ENCODE data around the gene REPS2. TPM values are rescaled to one million over a fixed set of nuclear protein-coding genes. Genes with fewer than 3 reads are reported as not detected.
A peak's percentile ranks its signal among the peaks of the same experiment; 100 is the strongest.

Gene REPS2
- total RNA-seq, 1 donor from 2014 or later: 0.88 TPM

- ATAC-seq: no peak
Observed at GRCh38 chrX:17086317-17086716, 139.9 kb downstream of the REPS2 start.

- no peak for ATAC-seq
Observed at GRCh38 chrX:17095161-17095560, 148.7 kb downstream of the REPS2 start.

GRCh38 chrX:17098516-17099247 is 152.2 kb downstream of the REPS2 start:
- ATAC-seq: no peak

- no peak for ATAC-seq
Observed at GRCh38 chrX:17104433-17104832, 158.0 kb downstream of the REPS2 start.

- no peak for ATAC-seq
Observed at GRCh38 chrX:17120816-17121215, 174.4 kb downstream of the REPS2 start.

GRCh38 chrX:17154001-17154400 is 207.5 kb downstream of the REPS2 start:
- no peak for ATAC-seq

- ATAC-seq: no peak
Observed at GRCh38 chrX:17160975-17161374, 214.5 kb downstream of the REPS2 start.

GRCh38 chrX:17161991-17162390 is 215.5 kb downstream of the REPS2 start:
- ATAC-seq: no peak

- no peak for ATAC-seq
Observed at GRCh38 chrX:17164079-17164478, 217.6 kb downstream of the REPS2 start.

GRCh38 chrX:17164941-17165340 is 218.5 kb downstream of the REPS2 start:
- ATAC-seq: no peak

GRCh38 chrX:17167915-17168314 is 221.5 kb downstream of the REPS2 start:
- no peak for ATAC-seq

- peak; percentile 57 for ATAC-seq
Observed at GRCh38 chrX:17170973-17171372, 224.5 kb downstream of the REPS2 start.

GRCh38 chrX:17174671-17175070 is 228.2 kb downstream of the REPS2 start:
- no peak for ATAC-seq

GRCh38 chrX:17182317-17182716 is 235.9 kb downstream of the REPS2 start:
- no peak for ATAC-seq

GRCh38 chrX:17183566-17183965 is 237.1 kb downstream of the REPS2 start:
- ATAC-seq: no peak

- no peak for ATAC-seq
Observed at GRCh38 chrX:17185431-17185830, 239.0 kb downstream of the REPS2 start.

GRCh38 chrX:17187136-17187756 is 240.8 kb downstream of the REPS2 start:
- ATAC-seq: no peak

- no peak for ATAC-seq
Observed at GRCh38 chrX:17192106-17192505, 245.6 kb downstream of the REPS2 start.

Other genes starting within 250 kb of the REPS2 start
- 4.8 TPM for gene CTPS2, start 234.0 kb upstream of the REPS2 start, total RNA-seq
- 23.2 TPM for gene SYAP1, start 227.0 kb upstream of the REPS2 start, total RNA-seq
- gene TXLNG, start 160.2 kb upstream of the REPS2 start, total RNA-seq: 8.5 TPM
- gene RBBP7, start 76.3 kb upstream of the REPS2 start, total RNA-seq: 72.5 TPM

Measured in esophagus mucosa (tissue), 1 donor.